GM19324 (cell line): ENCODE measurements around the gene TPSD1.
"Not testable (repeated sequence)": the region's sequence is repeated elsewhere in the genome, so short reads cannot be mapped to it uniquely, and the experiment has no call there.

Experiments used
- ATAC-seq: cut with Tn5 transposase; IDR thresholded peaks from one replicate; pipeline ENCODE4 v1.9.1; 2021; ENCODE audit warnings: mild to moderate bottlenecking, moderate library complexity; ENCODE audit not compliant: unreplicated experiment, low FRiP score

TPSD1 gene

DNA sequence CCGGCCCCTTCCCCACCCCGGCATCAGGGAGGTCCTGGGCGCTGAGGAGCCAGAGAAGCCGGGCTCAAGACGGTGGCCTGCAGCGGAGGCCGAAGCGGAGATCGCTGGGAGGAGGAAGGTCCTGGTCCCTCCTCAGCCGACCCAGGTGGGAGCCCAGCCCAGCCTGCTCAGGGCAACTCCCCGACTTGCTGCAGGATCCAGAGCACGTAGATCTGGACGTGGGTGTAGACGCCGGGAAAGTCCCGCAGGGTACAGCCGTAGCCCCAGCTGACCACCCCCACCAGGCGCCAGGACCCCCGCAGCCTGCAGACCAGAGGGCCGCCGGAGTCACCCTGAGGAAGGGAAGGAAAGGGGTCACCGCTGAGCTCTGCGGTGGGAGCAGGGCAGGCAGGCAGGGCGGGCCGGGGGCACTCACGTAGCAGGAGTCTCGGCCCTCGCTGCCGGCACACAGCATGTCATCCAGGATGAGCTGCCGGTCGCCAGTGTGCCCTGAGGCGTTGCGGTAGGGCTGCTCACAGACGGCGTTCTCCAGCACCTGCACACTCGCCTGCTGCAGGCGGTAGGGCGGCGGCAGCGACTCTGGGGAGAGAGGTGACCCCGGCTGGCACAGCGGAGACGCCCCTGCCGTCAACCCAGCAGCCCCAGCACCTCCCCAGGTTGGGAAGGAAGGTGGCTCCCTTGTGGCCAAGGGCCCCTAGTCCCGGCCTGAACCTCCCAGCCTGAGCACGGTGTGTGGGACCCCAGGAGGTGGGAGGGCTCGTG, 5.4 kb downstream of the TPSD1 start:
- ATAC-seq, result no peak

DNA sequence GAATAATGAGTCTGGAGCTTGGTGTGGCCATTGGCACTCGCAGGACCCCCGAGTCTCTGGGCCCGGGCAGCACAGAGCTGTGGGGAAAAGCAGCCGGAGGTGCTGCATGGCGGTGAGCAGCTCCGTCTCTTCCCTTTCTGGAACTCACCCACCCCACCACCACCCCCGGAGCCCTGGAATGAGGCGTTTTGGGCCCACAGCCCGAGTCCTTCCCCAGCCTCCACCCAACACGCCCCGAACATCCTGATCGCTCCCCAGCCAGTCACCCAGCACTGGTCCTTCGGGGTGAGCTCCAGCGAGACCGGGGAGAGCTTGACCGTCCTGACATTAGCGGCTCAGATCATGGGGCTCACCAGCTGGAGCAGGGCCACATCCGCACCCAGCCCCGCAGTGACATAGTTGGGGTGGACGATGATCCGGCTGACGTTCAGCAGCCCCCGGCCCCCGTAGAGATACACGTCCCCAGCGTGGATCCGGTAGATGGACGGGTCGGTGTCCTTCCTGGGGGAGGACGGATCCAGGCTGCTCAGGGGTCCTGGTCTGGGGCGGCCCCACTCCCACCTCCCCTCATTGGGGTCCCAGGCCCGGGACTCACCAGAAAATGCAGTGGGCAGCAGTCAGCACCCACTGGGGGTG, 6.5 kb downstream of the TPSD1 start:
- no peak for ATAC-seq

DNA sequence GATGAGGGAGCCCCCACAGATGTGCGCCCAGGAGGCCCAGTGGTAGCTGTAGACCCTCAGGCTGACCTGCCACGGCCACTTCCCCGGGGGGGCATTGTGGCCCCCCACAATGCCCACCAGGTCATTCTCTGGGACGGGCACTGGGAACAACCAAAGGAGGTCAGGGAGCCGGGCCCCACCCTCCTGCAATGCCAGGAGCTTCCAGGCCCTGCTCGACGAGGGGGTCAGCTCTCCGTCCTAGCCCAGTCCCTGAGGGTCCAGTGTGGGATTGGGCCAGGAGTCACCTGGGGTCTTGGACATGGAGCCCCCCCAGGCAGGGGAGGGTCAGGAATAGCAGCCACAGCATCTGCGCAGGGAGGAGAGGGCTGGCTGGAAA, 7.0 kb downstream of the TPSD1 start:
- no peak for ATAC-seq

DNA sequence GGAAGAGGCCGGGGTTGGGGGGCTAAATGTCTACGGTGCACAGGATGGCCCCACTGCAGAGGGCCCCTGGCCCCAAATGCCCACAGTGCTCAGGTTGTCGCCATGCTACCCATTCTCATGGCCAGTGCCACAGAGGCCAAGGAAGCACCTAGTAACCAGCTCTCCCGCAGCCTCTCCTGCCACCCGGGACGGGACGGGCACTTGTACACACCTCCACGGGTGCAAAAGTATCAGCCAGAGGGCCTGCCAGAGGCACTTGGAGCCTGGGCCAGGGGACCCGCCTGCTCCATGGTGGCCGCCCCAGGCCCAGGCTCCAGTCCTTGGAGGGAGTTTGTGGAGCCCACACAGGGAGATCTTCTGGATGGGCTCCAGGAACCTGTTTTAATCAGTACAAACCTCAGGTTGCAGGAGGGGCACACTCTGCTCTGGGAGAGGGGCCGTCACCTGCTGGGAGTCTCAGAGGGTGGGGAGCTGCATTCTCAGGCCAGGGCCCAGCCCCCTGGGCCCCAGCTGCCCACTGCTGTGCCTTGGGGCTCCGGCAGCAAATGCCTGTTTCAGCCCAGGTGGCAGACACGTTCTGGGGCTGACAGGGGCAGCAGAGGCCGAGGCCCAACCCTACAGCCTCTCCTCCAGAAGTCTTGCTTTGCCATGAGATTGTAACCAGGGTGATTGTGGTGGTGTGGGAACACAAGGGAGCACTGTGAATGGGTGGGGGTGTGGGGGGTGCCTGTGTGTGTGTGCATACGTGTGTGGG, 7.9 kb downstream of the TPSD1 start:
- ATAC-seq, result no peak

GRCh38 chr16:1264345-1265089, 8.6 kb downstream of the TPSD1 start:
- ATAC-seq, result no peak

- ATAC-seq, result no peak
Measured at GRCh38 chr16:1265090-1265630, 9.3 kb downstream of the TPSD1 start.

DNA sequence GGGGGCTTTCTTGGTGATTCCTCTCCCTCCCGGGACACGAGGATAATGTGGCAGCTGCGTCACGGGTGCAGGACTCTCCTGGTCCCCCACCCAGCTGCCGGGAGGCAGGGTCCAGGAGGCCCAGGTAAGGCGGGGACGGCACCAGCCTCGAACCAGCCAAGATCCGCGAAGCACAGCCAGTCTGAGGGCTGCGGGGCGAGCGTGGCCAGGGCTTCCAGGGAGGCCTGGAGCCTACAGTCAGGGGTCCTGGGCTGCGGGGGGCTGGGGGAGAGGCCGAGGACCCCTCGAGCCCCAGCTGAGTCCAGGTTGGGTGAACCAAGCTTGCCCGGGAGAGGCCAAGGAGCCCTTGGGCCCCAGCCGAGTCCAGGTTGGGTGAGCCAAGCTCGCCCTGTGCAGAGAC, 10.0 kb downstream of the TPSD1 start:
- no peak for ATAC-seq

DNA sequence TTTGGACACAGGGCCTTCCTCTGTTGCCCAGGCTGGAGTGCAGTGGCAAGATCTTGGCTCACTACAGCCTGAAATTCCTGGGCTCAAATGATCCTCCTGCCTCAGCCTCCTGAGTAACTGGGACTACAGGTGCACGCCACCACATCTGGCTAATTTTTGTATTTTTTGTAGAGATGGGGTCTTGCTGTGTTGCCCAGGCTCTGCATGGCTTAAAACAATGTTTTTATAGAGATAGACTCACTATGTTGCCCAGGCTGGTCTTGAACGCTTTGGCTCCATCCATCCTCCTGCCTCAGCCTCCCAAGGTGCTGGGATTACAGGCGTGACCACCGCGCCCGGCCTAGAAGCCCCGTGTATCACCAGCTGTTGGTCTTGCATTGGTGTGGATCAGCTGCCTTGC, 13.5 kb downstream of the TPSD1 start:
- ATAC-seq, result not testable (repeated sequence)

GRCh38 chr16:1271380-1271723, 15.5 kb downstream of the TPSD1 start:
- no peak for ATAC-seq

DNA sequence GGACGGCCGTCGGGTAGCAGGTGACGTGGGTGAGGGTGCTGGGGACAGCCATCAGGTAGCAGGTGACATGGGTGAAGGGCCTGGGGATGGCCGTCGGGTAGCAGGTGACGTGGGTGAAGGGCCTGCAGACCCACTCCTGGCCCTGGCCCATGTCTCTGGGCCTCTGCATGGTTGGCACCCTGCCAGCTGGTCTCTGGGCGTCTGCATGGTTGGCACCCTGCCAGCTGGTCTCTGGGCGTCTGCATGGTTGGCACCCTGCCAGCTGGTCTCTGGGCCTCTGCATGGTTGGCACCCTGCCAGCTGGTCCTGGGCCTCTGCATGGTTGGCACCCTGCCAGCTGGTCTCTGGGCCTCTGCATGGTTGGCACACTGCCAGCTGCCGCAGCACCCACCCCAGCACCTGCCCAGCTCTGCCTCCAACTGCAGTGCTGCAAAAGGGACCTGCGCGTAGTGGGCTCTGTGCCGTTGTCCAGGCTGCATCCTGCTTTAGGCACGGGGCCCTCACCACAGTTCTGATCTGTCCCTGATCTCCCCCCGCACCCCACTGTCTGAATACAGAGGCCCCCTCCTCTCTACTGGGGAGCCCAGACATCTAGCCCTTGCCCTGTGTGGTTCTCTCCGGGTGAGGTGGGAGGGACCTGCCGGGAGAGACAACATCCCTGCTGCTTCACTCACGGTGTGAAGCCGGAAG, 16.0 kb downstream of the TPSD1 start:
- not testable (repeated sequence) for ATAC-seq

- ATAC-seq, result no peak
Measured at GRCh38 chr16:1272453-1273198, 16.8 kb downstream of the TPSD1 start.

DNA sequence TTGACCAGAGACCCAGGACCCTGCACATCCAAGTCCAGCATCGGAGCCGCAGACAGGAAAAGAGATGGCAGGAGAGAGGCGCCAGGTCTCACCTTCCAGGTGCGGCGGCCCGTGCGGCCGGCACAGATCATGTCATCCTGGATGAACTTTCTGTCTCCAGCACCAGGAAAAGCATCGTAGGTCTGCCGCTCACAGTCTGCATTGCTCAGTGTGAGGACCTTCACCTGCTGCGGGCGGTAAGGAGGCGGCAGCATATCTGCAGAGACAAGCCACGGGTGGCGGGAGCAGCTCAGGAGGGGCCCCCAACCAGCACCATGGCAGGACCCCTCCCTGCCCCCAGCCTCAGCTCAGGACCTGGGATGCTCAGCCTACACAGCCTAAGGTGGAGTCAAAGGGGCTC, 17.9 kb downstream of the TPSD1 start:
- ATAC-seq, result no peak

DNA sequence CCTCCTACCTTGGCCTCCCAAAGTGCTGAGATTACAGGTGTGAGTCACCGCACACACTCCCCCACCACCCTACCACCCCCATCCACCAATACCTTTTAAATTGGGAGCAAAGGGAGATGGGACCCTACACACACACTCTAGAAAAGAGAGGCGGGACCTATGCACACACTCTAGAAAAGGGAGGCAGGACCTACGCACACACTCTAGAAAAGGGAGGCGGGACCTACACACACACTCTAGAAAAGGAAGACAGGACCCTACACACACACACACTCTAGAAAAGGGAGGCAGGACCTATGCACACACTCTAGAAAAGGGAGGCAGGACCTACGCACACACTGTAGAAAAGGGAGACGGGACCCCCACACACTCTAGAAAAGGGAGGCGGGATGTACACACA, 18.9 kb downstream of the TPSD1 start:
- ATAC-seq, result no peak

DNA sequence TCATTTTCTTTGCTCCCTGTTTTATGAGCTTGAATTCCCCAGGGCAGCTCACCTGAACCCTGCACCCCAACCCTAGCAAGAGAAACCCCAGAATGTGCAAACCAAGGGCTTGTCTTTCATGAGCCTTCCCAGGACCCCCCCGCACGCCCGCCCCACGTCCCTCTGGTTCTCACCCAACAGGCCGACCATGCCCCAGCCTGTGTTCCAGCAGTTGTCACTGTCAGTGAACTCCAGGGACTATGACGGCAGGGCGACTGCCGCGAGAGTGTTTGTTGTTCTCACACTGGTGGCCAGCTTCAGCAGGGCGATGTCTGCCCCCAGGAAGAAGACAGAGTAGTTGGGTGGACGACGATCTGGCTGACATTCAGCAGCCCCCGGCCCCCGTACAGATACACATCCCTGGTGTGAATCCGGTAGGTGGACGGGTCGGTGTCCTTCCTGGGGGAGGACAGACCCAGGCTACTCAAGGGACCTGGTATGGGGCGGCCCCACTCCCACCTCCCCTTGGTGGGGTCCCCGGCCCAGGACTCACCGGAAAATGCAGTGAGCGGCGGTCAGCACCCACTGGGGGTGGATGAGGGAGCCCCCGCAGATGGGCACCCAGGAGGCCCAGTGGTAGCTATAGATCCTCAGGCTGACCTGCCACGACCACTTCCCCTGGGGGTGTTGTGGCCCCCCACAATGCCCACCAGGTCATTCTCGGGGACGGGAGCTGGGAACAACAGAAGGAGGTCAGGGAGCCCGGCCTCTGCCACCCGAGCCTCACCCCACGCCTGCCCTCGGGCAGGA, 20.1 kb downstream of the TPSD1 start:
- no peak for ATAC-seq

- no peak for ATAC-seq
Measured at GRCh38 chr16:1276580-1276878, 20.7 kb downstream of the TPSD1 start.

DNA sequence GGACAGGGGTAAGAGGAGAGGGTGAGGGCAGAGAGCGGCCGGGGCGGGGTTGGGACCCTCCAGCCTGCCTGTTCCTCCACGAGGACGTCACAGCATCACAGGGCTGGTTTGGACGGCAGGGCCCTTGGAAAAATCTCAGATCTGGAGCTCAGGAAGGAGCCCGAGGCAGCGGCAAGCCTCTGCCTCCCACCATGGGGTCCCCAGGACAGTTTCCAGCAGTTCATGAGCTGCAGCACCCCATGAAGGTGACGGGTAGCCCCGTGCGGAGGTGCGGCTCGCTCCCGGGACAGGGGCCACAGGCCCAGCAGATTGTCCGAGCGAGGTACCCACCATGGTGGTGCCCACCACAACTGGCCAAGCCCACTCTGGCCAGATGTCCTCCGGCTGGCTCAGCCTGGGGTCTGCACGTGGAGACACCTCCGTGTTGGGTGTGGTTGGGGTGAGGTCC, 21.3 kb downstream of the TPSD1 start:
- no peak for ATAC-seq

DNA sequence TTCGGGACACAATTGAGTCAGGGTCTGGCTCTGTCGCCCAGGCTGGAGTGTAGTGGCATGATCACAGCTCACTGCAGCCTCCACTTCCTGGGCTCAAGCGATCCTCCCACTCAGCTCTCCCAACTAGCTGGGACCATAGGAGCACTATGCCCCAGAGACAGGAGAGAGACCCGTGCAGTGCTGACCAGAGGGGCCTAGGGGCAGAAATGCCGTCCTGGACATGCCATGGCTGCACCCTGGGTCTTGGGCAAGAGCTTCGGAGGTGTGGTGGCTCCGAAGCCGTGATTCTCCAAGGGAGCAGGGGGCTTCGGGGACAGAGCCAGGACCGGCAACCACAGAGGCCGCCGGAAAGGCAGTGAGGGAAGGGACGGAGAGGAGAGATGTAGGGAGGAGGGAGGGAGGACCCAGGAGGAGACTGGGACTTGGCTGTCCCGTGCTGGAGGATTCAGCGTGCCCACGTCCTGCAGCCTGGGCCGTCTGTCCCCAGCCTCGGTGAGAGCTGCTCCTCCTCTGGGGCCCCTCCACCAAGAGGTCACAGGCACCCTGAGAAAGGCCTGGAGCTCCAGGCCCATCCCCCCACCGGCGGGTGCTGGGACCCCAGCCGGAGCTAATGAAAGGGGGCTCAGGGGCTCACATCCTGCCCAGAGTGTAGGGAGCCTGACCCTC, 21.9 kb downstream of the TPSD1 start:
- no peak for ATAC-seq

GRCh38 chr16:1278477-1278876, 22.6 kb downstream of the TPSD1 start:
- no peak for ATAC-seq
